Calu3 (cell line): ENCODE results near the gene CNTNAP2. TPM values are rescaled to one million over a fixed set of nuclear protein-coding genes. Genes with fewer than 3 reads are reported as not detected.

Experiments used
- BruUV-seq: library from RNA; stranded (reverse); fragments of 400-500 nt; replicated peaks from 2 replicates; lab custom pipeline; 2021; lab: Mats Ljungman, UMichigan
- CTCF ChIA-PET: fragments of 300-600 bp; sonication (Branson Sonifier 250); formaldehyde crosslinking; loops from one replicate; lab custom pipeline; 2022; ENCODE audit warnings: antibody characterized with exemption; lab: Charles Lee
- DNase-seq: peaks from one replicate; pipeline ENCODE4 v3.0.0; 2022
- H3K27ac Mint-ChIP-seq: one replicate; pipeline ENCODE4 v1.8.0; 2022; ENCODE audit warnings: mixed read lengths; ENCODE audit not compliant: unreplicated experiment
- H3K27me3 Mint-ChIP-seq: one replicate; pipeline ENCODE4 v1.8.0; 2022; ENCODE audit warnings: mixed read lengths; ENCODE audit not compliant: unreplicated experiment
- H3K36me3 Mint-ChIP-seq: one replicate; pipeline ENCODE4 v1.8.0; 2022; ENCODE audit warnings: mild to moderate bottlenecking, moderate library complexity, mixed read lengths; ENCODE audit not compliant: insufficient read depth, unreplicated experiment
- H3K4me1 Mint-ChIP-seq: one replicate; pipeline ENCODE4 v1.8.0; 2022; ENCODE audit warnings: mild to moderate bottlenecking, low read depth, mixed read lengths; ENCODE audit not compliant: unreplicated experiment
- H3K4me3 Mint-ChIP-seq: one replicate; pipeline ENCODE4 v1.8.0; 2022; ENCODE audit warnings: mild to moderate bottlenecking, low read depth, moderate library complexity, mixed read lengths; ENCODE audit not compliant: unreplicated experiment
- H3K9me3 Mint-ChIP-seq: one replicate; pipeline ENCODE4 v1.8.0; 2022; ENCODE audit warnings: low read depth, mixed read lengths; ENCODE audit not compliant: unreplicated experiment
- intact Hi-C: fragments of 100-400 bp; cut with micrococcal nuclease; formaldehyde crosslinking; loops from one replicate; pipeline ENCODE4 v1.10.0; 2022; ENCODE audit not compliant: unreplicated experiment
- total RNA-seq: library from RNA; stranded (reverse); gene quantifications from 2 replicates; pipeline ENCODE4 v1.2.3, GENCODE V29; 2022
- TF ChIP-seq, protein P1 (sequence below): fragments of 200-600 bp; IDR thresholded peaks from one replicate; pipeline ENCODE4 v1.8.0; 2022; ENCODE audit warnings: antibody characterized with exemption; ENCODE audit not compliant: unreplicated experiment

Gene CNTNAP2
- total RNA-seq, 1 experiment from 2014 or later: 1.1 TPM

DNA sequence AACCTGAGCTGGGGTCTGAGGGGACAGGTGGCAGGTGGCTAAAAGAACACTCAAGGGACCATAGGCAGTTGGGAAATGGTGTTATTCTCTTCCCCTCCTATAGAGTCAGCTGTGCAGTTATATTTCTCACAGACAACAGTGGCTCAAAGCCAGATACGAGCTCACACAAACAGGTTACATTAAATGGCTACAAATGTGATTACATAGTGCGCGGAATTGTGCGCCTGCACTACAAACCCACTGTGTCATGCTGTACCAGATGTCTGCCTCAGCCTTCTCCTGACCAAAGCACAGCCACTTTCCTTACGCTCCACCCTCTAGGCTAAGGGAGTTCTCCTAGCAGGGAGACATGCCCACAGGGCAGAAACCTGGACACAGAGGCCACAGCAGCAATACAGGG lies 387.2 kb downstream of the CNTNAP2 start:
- DNase-seq: no peak

GRCh38 chr7:146510088-146510680 lies 393.6 kb downstream of the CNTNAP2 start:
- no TSS peak for BruUV-seq
- no peak overlapping the region for H3K4me3 Mint-ChIP-seq
- no peak overlapping the region for H3K27ac Mint-ChIP-seq
- peaks cover 10% of the 10 kb centered on the region for H3K9me3 Mint-ChIP-seq
- no peaks in the 10 kb centered on the region for H3K4me1 Mint-ChIP-seq
- H3K36me3 Mint-ChIP-seq: no peaks in the 10 kb centered on the region
- DNase-seq: no peak
- no peaks in the 10 kb centered on the region for H3K27me3 Mint-ChIP-seq
- CTCF ChIA-PET: no interaction called here
- intact Hi-C loops: no loop called here
- TF ChIP-seq, protein P1, sequence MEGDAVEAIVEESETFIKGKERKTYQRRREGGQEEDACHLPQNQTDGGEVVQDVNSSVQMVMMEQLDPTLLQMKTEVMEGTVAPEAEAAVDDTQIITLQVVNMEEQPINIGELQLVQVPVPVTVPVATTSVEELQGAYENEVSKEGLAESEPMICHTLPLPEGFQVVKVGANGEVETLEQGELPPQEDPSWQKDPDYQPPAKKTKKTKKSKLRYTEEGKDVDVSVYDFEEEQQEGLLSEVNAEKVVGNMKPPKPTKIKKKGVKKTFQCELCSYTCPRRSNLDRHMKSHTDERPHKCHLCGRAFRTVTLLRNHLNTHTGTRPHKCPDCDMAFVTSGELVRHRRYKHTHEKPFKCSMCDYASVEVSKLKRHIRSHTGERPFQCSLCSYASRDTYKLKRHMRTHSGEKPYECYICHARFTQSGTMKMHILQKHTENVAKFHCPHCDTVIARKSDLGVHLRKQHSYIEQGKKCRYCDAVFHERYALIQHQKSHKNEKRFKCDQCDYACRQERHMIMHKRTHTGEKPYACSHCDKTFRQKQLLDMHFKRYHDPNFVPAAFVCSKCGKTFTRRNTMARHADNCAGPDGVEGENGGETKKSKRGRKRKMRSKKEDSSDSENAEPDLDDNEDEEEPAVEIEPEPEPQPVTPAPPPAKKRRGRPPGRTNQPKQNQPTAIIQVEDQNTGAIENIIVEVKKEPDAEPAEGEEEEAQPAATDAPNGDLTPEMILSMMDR: no peak

More for the DNA sequence above, 387.2 kb downstream of the CNTNAP2 start:
- TF ChIP-seq, protein P1: no peak
- intact Hi-C loops: no loop called here
- H3K27ac Mint-ChIP-seq: no peak overlapping the region
- no peak overlapping the region for H3K4me3 Mint-ChIP-seq
- no peaks in the 10 kb centered on the region for H3K36me3 Mint-ChIP-seq
- no peaks in the 10 kb centered on the region for H3K4me1 Mint-ChIP-seq
- H3K9me3 Mint-ChIP-seq: peaks cover 7% of the 10 kb centered on the region
- BruUV-seq: no TSS peak
- no peaks in the 10 kb centered on the region for H3K27me3 Mint-ChIP-seq
- CTCF ChIA-PET: no interaction called here

DNA sequence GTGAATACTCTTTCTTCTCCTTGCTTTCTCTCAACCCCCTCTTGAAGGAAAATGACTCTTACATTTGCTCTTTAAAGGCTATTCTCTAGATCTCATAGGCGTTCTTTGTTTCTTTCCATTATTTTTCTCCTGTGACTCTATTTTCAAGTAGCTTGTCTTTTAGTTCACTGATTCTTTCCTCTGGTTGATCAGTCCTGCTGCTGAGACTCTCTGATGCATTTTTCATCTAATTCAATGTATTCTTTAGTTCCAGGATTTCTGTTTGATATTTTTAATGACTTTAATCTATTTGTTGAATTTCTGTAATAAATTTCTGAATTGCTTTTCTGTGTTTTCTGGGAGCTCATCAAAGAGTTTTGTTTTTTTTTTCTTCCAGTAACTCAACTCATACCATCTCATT lies 397.7 kb downstream of the CNTNAP2 start:
- Mint-ChIP-seq H3K36me3 (no peaks in the 10 kb centered on the region), H3K9me3 (peaks cover 8% of the 10 kb centered on the region), H3K4me1 (no peaks in the 10 kb centered on the region), H3K27ac (no peak overlapping the region), H3K4me3 (no peak overlapping the region), H3K27me3 (no peaks in the 10 kb centered on the region)
- CTCF ChIA-PET: no interaction called here
- no TSS peak for BruUV-seq
- intact Hi-C loops: no loop called here
- TF ChIP-seq, protein P1: no peak
- DNase-seq: no peak

DNA sequence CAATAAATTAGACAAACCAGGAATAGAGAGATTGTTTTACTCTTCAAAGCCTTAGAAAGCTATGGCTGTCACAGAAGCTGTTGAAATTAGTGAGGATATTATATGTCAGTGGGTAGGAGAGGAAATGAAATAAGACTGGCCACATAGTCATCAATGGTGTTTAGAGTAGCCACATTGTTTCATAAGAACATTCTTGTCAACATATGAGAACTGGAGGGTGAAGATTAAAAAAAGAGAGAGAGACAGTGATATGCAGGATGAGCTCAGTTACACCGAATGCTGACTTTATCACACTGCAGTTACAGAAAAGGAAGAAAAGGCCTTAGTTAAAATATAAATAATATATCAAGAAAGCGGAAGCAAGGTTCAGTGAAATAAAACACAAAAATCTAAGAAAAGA lies 412.0 kb downstream of the CNTNAP2 start:
- H3K27me3 Mint-ChIP-seq: no peaks in the 10 kb centered on the region
- intact Hi-C loops: no loop called here

More for the DNA sequence above, 412.0 kb downstream of the CNTNAP2 start:
- no peak overlapping the region for H3K4me3 Mint-ChIP-seq
- H3K27ac Mint-ChIP-seq: no peak overlapping the region
- peaks cover 14% of the 10 kb centered on the region for H3K9me3 Mint-ChIP-seq
- no peaks in the 10 kb centered on the region for H3K4me1 Mint-ChIP-seq
- CTCF ChIA-PET: no interaction called here
- DNase-seq: no peak
- TF ChIP-seq, protein P1: no peak
- no peaks in the 10 kb centered on the region for H3K36me3 Mint-ChIP-seq
- no TSS peak for BruUV-seq
